Tibial nerve (tissue), 4 donors: ENCODE measurements around the gene PIP5KL1. TPM values are rescaled to one million over a fixed set of nuclear protein-coding genes. Genes with fewer than 3 reads are reported as not detected.
A peak's percentile ranks its signal among the peaks of the same experiment; 100 is the strongest.

Source experiments
- DNase-seq, 2 donors: peaks; one replicate each; pipeline ENCODE4 v3.0.0-alpha.2; 2019; ENCODE audit warnings: low spot score in 2 of 2
- H3K27ac ChIP-seq, 4 donors: fragments of 200-600 bp; sonication (generic) in 3 of 4; one replicate each; pipeline ENCODE4 v1.5.1; 2017 to 2019; ENCODE audit warnings: mild to moderate bottlenecking in 1 of 4
- H3K27me3 ChIP-seq, 2 donors: fragments of 200-600 bp; sonication (generic) in 1 of 2; one replicate each; pipeline versions ENCODE4 v1.5.1 to v1.6.0; 2017 to 2019
- H3K36me3 ChIP-seq, 3 donors: fragments of 200-600 bp; sonication (generic); one replicate each; pipeline ENCODE4 v1.5.1; 2018 to 2019
- H3K4me1 ChIP-seq, 4 donors: fragments of 200-600 bp; sonication (generic) in 3 of 4; one replicate each; pipeline ENCODE4 v1.5.1; 2017 to 2019
- H3K4me3 ChIP-seq, 4 donors: fragments of 200-600 bp; sonication (generic) in 3 of 4; one replicate each; pipeline ENCODE4 v1.5.1; 2017 to 2019; ENCODE audit warnings: mild to moderate bottlenecking in 1 of 4, moderate library complexity in 1 of 4
- H3K9me3 ChIP-seq, 4 donors: fragments of 200-600 bp; sonication (generic) in 3 of 4; one replicate each; pipeline ENCODE4 v1.5.1; 2017 to 2019
- CTCF ChIP-seq, 5 experiments: fragments of 200-600 bp in 3 of 5; fragments of 450-650 bp in 2 of 5; sonication (generic) in 3 of 5; IDR thresholded peaks; one replicate each; pipeline ENCODE4 v1.5.1; 2016 to 2019; ENCODE audit warnings: antibody characterized with exemption in 5 of 5, mild to moderate bottlenecking in 3 of 5, moderate library complexity in 2 of 5
- EP300 ChIP-seq, 2 donors: sonication (generic); formaldehyde crosslinking; IDR thresholded peaks; one replicate each; pipeline ENCODE4 v1.6.1; 2017; ENCODE audit warnings: antibody characterized with exemption in 2 of 2, mild to moderate bottlenecking in 1 of 2
- POLR2A ChIP-seq, 2 donors: fragments of 450-650 bp; IDR thresholded peaks; one replicate each; pipeline ENCODE4 v1.6.1; 2017; ENCODE audit warnings: antibody characterized with exemption in 2 of 2, mild to moderate bottlenecking in 2 of 2, moderate library complexity in 2 of 2
- WGBS, 2 donors: methylation state at CpG; one replicate each; pipeline ENCODE4 v1.1.5; 2018; 5-methylcytosine and 5-hydroxymethylcytosine counted together
- total RNA-seq, 4 donors: library from RNA; depleted of rRNA; stranded (reverse); fragments of >200 nt; gene quantifications; one replicate each; pipeline ENCODE4 v1.1.0, GENCODE V29; 2016

The PIP5KL1 gene
- total RNA-seq, 4 donors from 2014 or later, result 0.59 TPM; not detected in 3

GRCh38 chr9:127898433-127899127 is 32.0 kb downstream of the PIP5KL1 start:
- TF ChIP-seq EP300 (IDR thresholded peaks at IDR 0.05), result peak in 1 of 2 donors; percentile 83
- TF ChIP-seq POLR2A (IDR thresholded peaks at IDR 0.05), result no peak
- no peak for TF ChIP-seq CTCF (IDR thresholded peaks at IDR 0.05)
- H3K4me1 ChIP-seq, result peaks cover 0 to 68% (median 36%) of the 10 kb centered on the region in 4 donors
- WGBS, 2 donors, result 10 to 12% methylated on average over 9 to 17 of the region's 32 CpGs
- H3K27me3 ChIP-seq, result no peaks in the 10 kb centered on the region
- peak overlapping the region; percentile 84 to 97 (median 90) for H3K27ac ChIP-seq
- peak in 1 of 2 donors; percentile 67 for DNase-seq
- peaks cover 3 to 28% (median 17%) of the 10 kb centered on the region in 3 donors for H3K36me3 ChIP-seq
- peak overlapping the region; percentile 76 to 97 (median 86) for H3K4me3 ChIP-seq
- H3K9me3 ChIP-seq, result peaks cover 0 to 5% (median 0%) of the 10 kb centered on the region in 4 donors

- peaks cover 3 to 41% (median 26%) of the 10 kb centered on the region in 3 donors for H3K36me3 ChIP-seq
- no peaks in the 10 kb centered on the region for H3K27me3 ChIP-seq
- peak; percentile 84 to 90 for DNase-seq
- peaks cover 0 to 58% (median 30%) of the 10 kb centered on the region in 4 donors for H3K4me1 ChIP-seq
- H3K4me3 ChIP-seq, result peak overlapping the region; percentile 76 to 97 (median 86)
- H3K9me3 ChIP-seq, result peaks cover 0 to 13% (median 0%) of the 10 kb centered on the region in 4 donors
- H3K27ac ChIP-seq, result peak overlapping the region; percentile 84 to 97 (median 90)
- WGBS, 2 donors, result 4 to 8% methylated on average over 10 to 19 of the region's 19 CpGs
- peak in 1 of 2 donors; percentile 47 for TF ChIP-seq POLR2A (IDR thresholded peaks at IDR 0.05)
- TF ChIP-seq CTCF (IDR thresholded peaks at IDR 0.05), result no peak
- peak in 1 of 2 donors; percentile 85 for TF ChIP-seq EP300 (IDR thresholded peaks at IDR 0.05)
Observed at GRCh38 chr9:127897193-127897692, 33.3 kb downstream of the PIP5KL1 start.

GRCh38 chr9:127896395-127897192 is 34.0 kb downstream of the PIP5KL1 start:
- DNase-seq, result no peak
- Histone ChIP-seq H3K4me1 (peaks cover 0 to 51% (median 28%) of the 10 kb centered on the region in 4 donors), H3K36me3 (peaks cover 3 to 48% (median 26%) of the 10 kb centered on the region in 3 donors), H3K27me3 (no peaks in the 10 kb centered on the region), H3K4me3 (peak overlapping the region; percentile 76 to 97 (median 86)), H3K27ac (peak overlapping the region; percentile 84 to 97 (median 90)), H3K9me3 (peaks cover 0 to 13% (median 0%) of the 10 kb centered on the region in 4 donors)
- TF ChIP-seq CTCF (IDR thresholded peaks at IDR 0.05) (no peak), POLR2A (IDR thresholded peaks at IDR 0.05) (no peak), EP300 (IDR thresholded peaks at IDR 0.05) (no peak)
- WGBS, 2 donors, result 48 to 57% methylated on average over 13 to 15 of the region's 16 CpGs

- H3K27ac ChIP-seq, result peak overlapping the region; percentile 84 to 97 (median 90)
- TF ChIP-seq CTCF (IDR thresholded peaks at IDR 0.05) (no peak), POLR2A (IDR thresholded peaks at IDR 0.05) (no peak), EP300 (IDR thresholded peaks at IDR 0.05) (no peak)
Observed at GRCh38 chr9:127895811-127896210, 34.8 kb downstream of the PIP5KL1 start.

More at GRCh38 chr9:127895811-127896210, 34.8 kb downstream of the PIP5KL1 start:
- no peaks in the 10 kb centered on the region for H3K27me3 ChIP-seq
- H3K4me3 ChIP-seq, result no peak overlapping the region
- peaks cover 0 to 13% (median 0%) of the 10 kb centered on the region in 4 donors for H3K9me3 ChIP-seq
- WGBS, 2 donors, result 94 to 100% methylated on average over 8 of the region's 8 CpGs
- H3K4me1 ChIP-seq, result peaks cover 0 to 43% (median 26%) of the 10 kb centered on the region in 4 donors
- no peak for DNase-seq
- H3K36me3 ChIP-seq, result peaks cover 3 to 55% (median 27%) of the 10 kb centered on the region in 3 donors
